GM23248 (cell line): ENCODE measurements around the gene SATB1.

ENCODE experiments used
- EZH2 ChIP-seq: fragments of 200-600 bp; sonication (generic); IDR thresholded peaks from 2 replicates; pipeline ENCODE4 v1.6.1; 2018; ENCODE audit warnings: antibody characterized with exemption, mild to moderate bottlenecking; ENCODE audit not compliant: insufficient read depth, poor library complexity, severe bottlenecking
- EZH2phosphoT487 ChIP-seq: fragments of 200-600 bp; sonication (generic); IDR thresholded peaks from 2 replicates; pipeline ENCODE4 v1.6.1; 2018; ENCODE audit warnings: antibody characterized with exemption, moderate library complexity, mild to moderate bottlenecking, low read depth; ENCODE audit not compliant: insufficient read depth

DNA sequence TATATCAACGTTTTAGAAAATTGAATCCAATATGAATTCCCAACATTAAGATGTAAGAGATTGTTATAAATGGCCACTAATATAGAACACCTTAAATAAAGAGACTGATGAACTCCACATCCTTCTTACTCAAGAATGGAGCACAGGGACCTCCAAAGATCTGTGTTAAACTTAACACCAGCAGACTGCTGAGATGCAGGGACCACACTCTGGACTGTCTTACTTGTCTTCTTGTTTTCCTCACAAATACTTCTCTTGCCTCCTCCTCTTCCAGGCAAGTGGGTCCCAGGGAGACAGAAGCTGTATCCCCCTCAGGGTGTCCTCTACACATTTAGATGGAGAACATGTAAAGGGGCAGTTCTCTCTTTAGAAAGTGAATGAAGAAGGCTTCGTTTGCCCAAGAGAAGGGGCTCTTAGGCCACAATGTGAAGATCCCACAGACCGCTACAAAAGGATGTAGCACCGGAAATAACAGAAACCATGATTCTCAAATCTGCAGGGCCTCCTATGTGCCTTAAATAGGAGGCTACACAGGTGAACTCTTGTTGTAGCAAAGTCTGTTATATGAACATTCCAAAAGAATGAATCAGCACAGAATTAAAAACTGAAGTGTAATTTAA is 52.2 kb downstream of the SATB1 start:
- no peak for TF ChIP-seq EZH2
- TF ChIP-seq EZH2phosphoT487, result no peak
